T-cell (primary cell): ENCODE results near the gene FOS. TPM values are rescaled to one million over a fixed set of nuclear protein-coding genes. Genes with fewer than 3 reads are reported as not detected.

Experiments
- ATAC-seq, 4 experiments: fragments of 200-7000 bp in 3 of 4; fragments of 150-1000 bp in 1 of 4; cut with Tn5 transposase; replicated peaks in 1 of 4; 1 replicate in 3 of 4; 2 replicates in 1 of 4; pipeline ENCODE4 v1.10.0; 2021; ENCODE audit warnings: moderate library complexity in 3 of 4, mild to moderate bottlenecking in 2 of 4, moderate number of reproducible peaks in 1 of 4
- CTCF ChIA-PET, 2 donors: fragments of 300-600 bp; sonication (Branson Sonifier 250); formaldehyde crosslinking; loops; one replicate each; lab custom pipeline; 2022; ENCODE audit warnings: antibody characterized with exemption in 2 of 2; lab: Charles Lee
- POLR2A ChIA-PET, 2 donors: fragments of 300-600 bp; sonication (Branson Sonifier 250); formaldehyde crosslinking; loops; one replicate each; lab custom pipeline; 2022; ENCODE audit warnings: antibody characterized with exemption in 2 of 2; lab: Charles Lee
- DNase-seq, 35 experiments: peaks; one replicate each; pipeline versions ENCODE4 v3.0.0 to v3.0.0-alpha.2; 2013 to 2023
- H3K27ac ChIP-seq: one replicate; pipeline ENCODE4 v1.5.1; 2013; ENCODE audit warnings: low read length
- H3K27me3 ChIP-seq, 2 experiments: replicated peaks in 1 of 2; 1 replicate in 1 of 2; 2 replicates in 1 of 2; pipeline versions ENCODE4 v1.6.1 to v1.7.0; 2013; ENCODE audit warnings: low read length in 1 of 2, mixed read lengths in 1 of 2; ENCODE audit not compliant: control insufficient read depth in 2 of 2, insufficient read depth in 2 of 2; ENCODE audit errors: extremely low read depth in 1 of 2
- H3K36me3 ChIP-seq, 2 donors: 1 replicate in 1 of 2; 2 replicates in 1 of 2; pipeline versions ENCODE4 v1.6.1 to v1.7.0; 2013; ENCODE audit warnings: low read length in 1 of 2; ENCODE audit not compliant: control insufficient read depth in 2 of 2, insufficient read depth in 1 of 2; ENCODE audit errors: extremely low read depth in 1 of 2
- H3K4me1 ChIP-seq, 2 experiments: 1 replicate in 1 of 2; 2 replicates in 1 of 2; pipeline versions ENCODE4 v1.6.1 to v1.7.0; 2013; ENCODE audit warnings: low read length in 2 of 2, mixed read lengths in 1 of 2; ENCODE audit not compliant: insufficient read depth in 2 of 2, control insufficient read depth in 1 of 2; ENCODE audit errors: extremely low read depth in 1 of 2
- H3K4me3 ChIP-seq, 2 donors: 1 replicate in 1 of 2; 2 replicates in 1 of 2; pipeline versions ENCODE4 v1.5.1 to v1.7.0; 2013; ENCODE audit warnings: mild to moderate bottlenecking in 2 of 2, low read length in 1 of 2, moderate library complexity in 1 of 2; ENCODE audit not compliant: control insufficient read depth in 1 of 2; ENCODE audit errors: extremely low read depth in 1 of 2
- H3K9me3 ChIP-seq: 2 replicates; pipeline ENCODE4 v1.7.0; 2013
- H3K27ac Mint-ChIP-seq, 2 donors: one replicate each; pipeline ENCODE4 v1.8.0; 2020 to 2021; ENCODE audit warnings: mild to moderate bottlenecking in 2 of 2, mixed read lengths in 2 of 2
- H3K27me3 Mint-ChIP-seq, 2 donors: one replicate each; pipeline ENCODE4 v1.8.0; 2021 to 2022; ENCODE audit warnings: mixed read lengths in 2 of 2
- H3K36me3 Mint-ChIP-seq: one replicate; pipeline ENCODE4 v1.8.0; 2021; ENCODE audit warnings: mixed read lengths
- H3K4me1 Mint-ChIP-seq, 3 donors: one replicate each; pipeline ENCODE4 v1.8.0; 2020 to 2022; ENCODE audit warnings: mixed read lengths in 3 of 3, mild to moderate bottlenecking in 1 of 3
- H3K4me3 Mint-ChIP-seq, 3 donors: one replicate each; pipeline ENCODE4 v1.8.0; 2020 to 2022; ENCODE audit warnings: mild to moderate bottlenecking in 3 of 3, mixed read lengths in 3 of 3, moderate library complexity in 3 of 3
- H3K9me3 Mint-ChIP-seq, 3 donors: one replicate each; pipeline ENCODE4 v1.8.0; 2020 to 2022; ENCODE audit warnings: mixed read lengths in 3 of 3
- WGBS: methylation state at CpG from one replicate; pipeline ENCODE4 v1.1.5; 2013; ENCODE audit warnings: missing lambda C conversion rate; ENCODE audit not compliant: insufficient coverage; 5-methylcytosine and 5-hydroxymethylcytosine counted together
- total RNA-seq, 35 experiments: library from RNA in 6 of 35; stranded (reverse) in 6 of 35; fragments of 120-200 nt in 1 of 35; gene quantifications; one replicate each; pipeline versions ENCODE4 v1.2.1 to v1.2.4 and lab custom pipeline; 2013 to 2026

Gene FOS
- total RNA-seq, 5 donors from 2014 or later (not counting 1 experiment from before 2014, with no cell fraction given) = 20.4 to 2,951 (median 27.1) TPM

DNA sequence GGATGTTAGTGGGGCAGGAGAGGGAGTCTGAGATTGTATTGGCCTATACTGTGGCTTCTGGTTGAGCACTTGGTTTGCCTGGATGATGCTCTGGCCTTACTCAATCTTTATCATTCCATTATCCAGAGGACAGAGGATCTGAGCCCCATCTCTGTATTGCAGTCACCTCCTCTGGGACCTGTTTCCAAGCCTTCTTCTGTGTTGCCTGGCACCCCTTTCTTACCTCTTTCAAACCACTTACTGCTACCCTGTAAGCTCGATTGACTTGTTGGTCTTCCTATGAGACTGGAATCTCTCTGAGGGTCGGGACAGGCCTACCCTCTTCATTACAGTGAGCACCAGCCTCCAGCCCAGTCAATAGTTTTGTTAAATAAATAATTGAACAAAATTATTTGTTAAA lies 3.0 kb upstream of the FOS start:
- Mint-ChIP-seq H3K4me3 (peak overlapping the region in 2 of 3 donors; percentile 18 to 95), H3K36me3 (peaks cover 14% of the 10 kb centered on the region), H3K4me1 (peaks cover 49 to 68% (median 52%) of the 10 kb centered on the region in 3 donors), H3K27ac (peak overlapping the region; percentile 51 to 78), H3K9me3 (no peaks in the 10 kb centered on the region), H3K27me3 (peaks cover 13 to 14% of the 10 kb centered on the region in 2 donors)
- H3K27ac ChIP-seq = peak overlapping the region; percentile 51
- DNase-seq = no peak
- WGBS = no CpG with 5 or more reads among the region's 2 CpGs
- peaks cover 26 to 57% of the 10 kb centered on the region in 2 experiments for H3K4me1 ChIP-seq
- H3K4me3 ChIP-seq = no peak overlapping the region
- ChIA-PET POLR2A (interaction anchor here (0.9 to 3.4 kb wide), 7 partner anchors 9 to 28 kb away, joined by 3 to 22 read pairs (median 4); no protein-coding TSS in a partner anchor), CTCF (interaction anchor here in 1 of 2 donors (1.5 to 4.3 kb wide), 2 partner anchors 17 to 43 kb away, joined by 4 to 15 read pairs; no protein-coding TSS in a partner anchor)
- no peak for ATAC-seq
- peaks cover 0 to 42% of the 10 kb centered on the region in 2 experiments for H3K27me3 ChIP-seq
- peaks cover 0 to 1% of the 10 kb centered on the region in 2 donors for H3K36me3 ChIP-seq
- no peaks in the 10 kb centered on the region for H3K9me3 ChIP-seq

DNA sequence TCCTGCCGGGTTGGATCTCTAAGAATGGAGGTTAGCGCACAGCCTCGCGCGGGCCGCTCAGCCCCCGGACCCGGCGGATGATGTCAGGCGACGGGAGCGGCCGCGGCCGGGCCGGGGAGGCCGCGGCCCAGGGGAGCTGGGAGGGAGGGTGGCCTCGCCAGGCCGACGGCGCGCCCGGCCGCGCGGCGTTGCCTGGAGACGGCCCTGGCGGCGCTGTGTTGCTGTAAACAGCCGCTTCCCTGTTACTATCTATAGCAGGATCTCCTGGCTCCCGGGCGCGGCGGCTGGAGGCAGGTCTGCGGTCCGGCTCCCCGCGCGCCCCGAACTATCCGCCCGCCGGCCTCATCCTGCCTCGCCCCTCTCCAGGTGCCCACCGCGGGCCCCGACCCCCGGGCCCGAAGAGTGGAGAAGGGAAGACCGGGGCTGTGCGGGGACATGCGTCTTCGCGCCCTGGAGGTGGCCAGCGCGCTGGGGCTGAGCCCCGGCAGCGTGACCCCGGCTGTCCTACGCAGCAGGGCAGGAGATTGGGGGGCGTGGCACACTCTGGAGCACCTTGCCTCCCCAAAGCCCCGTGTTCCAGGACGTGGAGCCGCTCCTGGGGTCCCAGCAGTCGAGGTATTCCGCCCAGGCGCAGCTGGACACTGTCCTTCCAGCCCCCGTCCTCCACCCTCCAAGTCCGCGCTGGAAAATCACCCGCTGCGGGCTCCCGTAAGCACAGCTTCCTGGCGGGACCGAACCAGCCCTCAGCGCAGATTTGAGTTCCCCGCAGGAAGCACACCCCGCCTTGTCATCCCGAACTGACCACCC lies 1.4 kb upstream of the FOS start:
- no peaks in the 10 kb centered on the region for H3K9me3 ChIP-seq
- ChIA-PET CTCF (interaction anchor here in 1 of 2 donors (1.5 to 4.3 kb wide), 2 partner anchors 18 kb away, joined by 8 to 15 read pairs; no protein-coding TSS in a partner anchor), POLR2A (interaction anchor here (1.8 to 2.3 kb wide), 3 partner anchors 18 to 29 kb away, joined by 7 to 17 read pairs (median 8); no protein-coding TSS in a partner anchor)
- H3K4me1 Mint-ChIP-seq = peaks cover 61 to 77% (median 67%) of the 10 kb centered on the region in 3 donors
- no peaks in the 10 kb centered on the region for H3K9me3 Mint-ChIP-seq
- H3K36me3 ChIP-seq = peaks cover 4 to 9% of the 10 kb centered on the region in 2 donors
- peak overlapping the region; percentile 70 to 96 for H3K27ac Mint-ChIP-seq
- DNase-seq (peak in 33 of 35 experiments; percentile 42 to 86 (median 62)), ATAC-seq (peak in 3 of 4 experiments; percentile 5 to 15 (median 8))
- H3K4me3 Mint-ChIP-seq = peak overlapping the region; percentile 83 to 95 (median 92)
- peaks cover 0 to 50% of the 10 kb centered on the region in 2 experiments for H3K27me3 ChIP-seq
- H3K36me3 Mint-ChIP-seq = peaks cover 29% of the 10 kb centered on the region
- peaks cover 26 to 61% of the 10 kb centered on the region in 2 experiments for H3K4me1 ChIP-seq
- peak overlapping the region; percentile 65 for H3K27ac ChIP-seq
- H3K27me3 Mint-ChIP-seq = peaks cover 13 to 15% of the 10 kb centered on the region in 2 donors
- WGBS = 1% methylated on average over 79 of the region's 81 CpGs
- H3K4me3 ChIP-seq = peak overlapping the region; percentile 76 to 77

DNA sequence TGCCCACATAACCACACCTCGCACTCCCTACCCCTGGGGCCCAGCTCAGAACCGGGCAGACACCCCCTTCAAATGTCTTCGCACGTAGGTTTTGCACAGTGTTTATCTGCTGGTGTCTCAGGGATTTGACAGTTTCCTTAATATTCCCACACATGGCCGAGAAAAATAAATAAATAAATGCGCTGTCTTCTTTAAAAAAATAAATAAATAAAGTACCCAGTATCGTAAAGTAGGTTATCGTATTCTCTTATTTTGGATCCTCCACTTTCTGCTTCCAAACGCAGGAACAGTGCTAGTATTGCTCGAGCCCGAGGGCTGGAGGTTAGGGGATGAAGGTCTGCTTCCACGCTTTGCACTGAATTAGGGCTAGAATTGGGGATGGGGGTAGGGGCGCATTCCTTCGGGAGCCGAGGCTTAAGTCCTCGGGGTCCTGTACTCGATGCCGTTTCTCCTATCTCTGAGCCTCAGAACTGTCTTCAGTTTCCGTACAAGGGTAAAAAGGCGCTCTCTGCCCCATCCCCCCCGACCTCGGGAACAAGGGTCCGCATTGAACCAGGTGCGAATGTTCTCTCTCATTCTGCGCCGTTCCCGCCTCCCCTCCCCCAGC lies 710 bp upstream of the FOS start:
- ChIA-PET POLR2A (interaction anchor here in 1 of 2 donors (0.8 to 2.3 kb wide), 10 partner anchors 9 to 46 kb away, joined by 4 to 17 read pairs (median 4); no protein-coding TSS in a partner anchor), CTCF (interaction anchor here in 1 of 2 donors (1.5 to 4.3 kb wide), 2 partner anchors 17 to 19 kb away, joined by 8 to 15 read pairs; no protein-coding TSS in a partner anchor)
- H3K4me1 Mint-ChIP-seq = peaks cover 61 to 82% (median 72%) of the 10 kb centered on the region in 3 donors
- H3K27me3 ChIP-seq = peaks cover 0 to 50% of the 10 kb centered on the region in 2 experiments
- peak overlapping the region; percentile 65 for H3K27ac ChIP-seq
- H3K4me1 ChIP-seq = peaks cover 26 to 61% of the 10 kb centered on the region in 2 experiments
- peaks cover 13 to 15% of the 10 kb centered on the region in 2 donors for H3K27me3 Mint-ChIP-seq
- peak overlapping the region; percentile 70 to 96 for H3K27ac Mint-ChIP-seq
- WGBS = 1% methylated on average over 16 of the region's 27 CpGs
- peak overlapping the region; percentile 83 to 95 (median 92) for H3K4me3 Mint-ChIP-seq
- no peaks in the 10 kb centered on the region for H3K9me3 ChIP-seq
- H3K36me3 ChIP-seq = peaks cover 4 to 9% of the 10 kb centered on the region in 2 donors
- peak overlapping the region; percentile 76 to 77 for H3K4me3 ChIP-seq
- no peaks in the 10 kb centered on the region for H3K9me3 Mint-ChIP-seq
- peaks cover 31% of the 10 kb centered on the region for H3K36me3 Mint-ChIP-seq
- ATAC-seq = peak in 1 of 4 experiments; percentile 20
- no peak for DNase-seq

DNA sequence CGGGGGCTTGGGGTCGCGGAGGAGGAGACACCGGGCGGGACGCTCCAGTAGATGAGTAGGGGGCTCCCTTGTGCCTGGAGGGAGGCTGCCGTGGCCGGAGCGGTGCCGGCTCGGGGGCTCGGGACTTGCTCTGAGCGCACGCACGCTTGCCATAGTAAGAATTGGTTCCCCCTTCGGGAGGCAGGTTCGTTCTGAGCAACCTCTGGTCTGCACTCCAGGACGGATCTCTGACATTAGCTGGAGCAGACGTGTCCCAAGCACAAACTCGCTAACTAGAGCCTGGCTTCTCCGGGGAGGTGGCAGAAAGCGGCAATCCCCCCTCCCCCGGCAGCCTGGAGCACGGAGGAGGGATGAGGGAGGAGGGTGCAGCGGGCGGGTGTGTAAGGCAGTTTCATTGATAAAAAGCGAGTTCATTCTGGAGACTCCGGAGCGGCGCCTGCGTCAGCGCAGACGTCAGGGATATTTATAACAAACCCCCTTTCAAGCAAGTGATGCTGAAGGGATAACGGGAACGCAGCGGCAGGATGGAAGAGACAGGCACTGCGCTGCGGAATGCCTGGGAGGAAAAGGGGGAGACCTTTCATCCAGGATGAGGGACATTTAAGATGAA lies 630 bp downstream of the FOS start:
- ChIA-PET CTCF (no interaction called here), POLR2A (interaction anchor here in 1 of 2 donors (0.5 to 2.0 kb wide), 9 partner anchors 8 to 331 kb away, joined by 3 to 14 read pairs (median 4); no protein-coding TSS in a partner anchor)
- DNase-seq = peak in 33 of 35 experiments; percentile 31 to 83 (median 73)
- peak overlapping the region; percentile 78 to 85 for H3K27ac Mint-ChIP-seq
- no peaks in the 10 kb centered on the region for H3K9me3 Mint-ChIP-seq
- no peak for ATAC-seq
- WGBS = 0% methylated on average over 17 of the region's 38 CpGs
- H3K4me1 Mint-ChIP-seq = peaks cover 51 to 76% (median 70%) of the 10 kb centered on the region in 3 donors
- H3K36me3 ChIP-seq = peaks cover 4 to 9% of the 10 kb centered on the region in 2 donors
- H3K36me3 Mint-ChIP-seq = peaks cover 35% of the 10 kb centered on the region
- H3K27me3 ChIP-seq = peaks cover 0 to 52% of the 10 kb centered on the region in 2 experiments
- H3K27me3 Mint-ChIP-seq = peaks cover 7 to 15% of the 10 kb centered on the region in 2 donors
- H3K4me1 ChIP-seq = peaks cover 26 to 59% of the 10 kb centered on the region in 2 experiments
- H3K9me3 ChIP-seq = no peaks in the 10 kb centered on the region
- peak overlapping the region; percentile 68 for H3K27ac ChIP-seq
- peak overlapping the region; percentile 77 to 94 for H3K4me3 ChIP-seq
- peak overlapping the region; percentile 83 to 95 (median 92) for H3K4me3 Mint-ChIP-seq

DNA sequence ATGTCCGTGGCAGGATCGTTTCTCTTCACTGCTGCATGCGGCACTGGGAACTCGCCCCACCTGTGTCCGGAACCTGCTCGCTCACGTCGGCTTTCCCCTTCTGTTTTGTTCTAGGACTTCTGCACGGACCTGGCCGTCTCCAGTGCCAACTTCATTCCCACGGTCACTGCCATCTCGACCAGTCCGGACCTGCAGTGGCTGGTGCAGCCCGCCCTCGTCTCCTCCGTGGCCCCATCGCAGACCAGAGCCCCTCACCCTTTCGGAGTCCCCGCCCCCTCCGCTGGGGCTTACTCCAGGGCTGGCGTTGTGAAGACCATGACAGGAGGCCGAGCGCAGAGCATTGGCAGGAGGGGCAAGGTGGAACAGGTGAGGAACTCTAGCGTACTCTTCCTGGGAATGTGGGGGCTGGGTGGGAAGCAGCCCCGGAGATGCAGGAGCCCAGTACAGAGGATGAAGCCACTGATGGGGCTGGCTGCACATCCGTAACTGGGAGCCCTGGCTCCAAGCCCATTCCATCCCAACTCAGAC lies 1.2 kb downstream of the FOS start:
- no peak for ATAC-seq
- 28% methylated on average over 22 of the region's 26 CpGs for WGBS
- Histone ChIP-seq H3K27ac (no peak overlapping the region), H3K9me3 (no peaks in the 10 kb centered on the region), H3K4me3 (peak overlapping the region; percentile 77 to 94), H3K36me3 (peaks cover 4 to 9% of the 10 kb centered on the region in 2 donors), H3K27me3 (peaks cover 0 to 53% of the 10 kb centered on the region in 2 experiments), H3K4me1 (peaks cover 24 to 53% of the 10 kb centered on the region in 2 experiments)
- ChIA-PET CTCF (no interaction called here), POLR2A (interaction anchor here in 1 of 2 donors (1.4 to 4.8 kb wide), 5 partner anchors 10 to 31 kb away, joined by 4 to 52 read pairs (median 16); no protein-coding TSS in a partner anchor)
- peaks cover 46 to 71% (median 65%) of the 10 kb centered on the region in 3 donors for H3K4me1 Mint-ChIP-seq
- peak overlapping the region; percentile 83 to 95 (median 92) for H3K4me3 Mint-ChIP-seq
- DNase-seq = peak in 1 of 35 experiments; percentile 24
- H3K36me3 Mint-ChIP-seq = peaks cover 35% of the 10 kb centered on the region
- peaks cover 7 to 15% of the 10 kb centered on the region in 2 donors for H3K27me3 Mint-ChIP-seq
- no peak overlapping the region for H3K27ac Mint-ChIP-seq
- no peaks in the 10 kb centered on the region for H3K9me3 Mint-ChIP-seq
